Esophagus squamous epithelium (tissue), 5 donors: ENCODE data around the gene QRICH1. TPM values are rescaled to one million over a fixed set of nuclear protein-coding genes. Genes with fewer than 3 reads are reported as not detected.

Experiments
- DNase-seq: peaks from one replicate; lab custom pipeline; 2025; lab: John Stamatoyannopoulos, UW
- H3K27ac ChIP-seq, 4 donors: fragments of 200-600 bp; sonication (generic); one replicate each; pipeline ENCODE4 v1.5.1; 2016 to 2019; ENCODE audit warnings: mild to moderate bottlenecking in 1 of 4
- H3K27me3 ChIP-seq, 4 donors: fragments of 200-600 bp; sonication (generic); 1 replicate in 3 of 4; 2 replicates in 1 of 4; pipeline versions ENCODE4 v1.5.1 to v1.6.0; 2017 to 2021; ENCODE audit warnings: antibody characterized with exemption in 1 of 4
- H3K36me3 ChIP-seq, 3 donors: fragments of 200-600 bp; sonication (generic); one replicate each; pipeline ENCODE4 v1.5.1; 2016 to 2019
- H3K4me1 ChIP-seq, 3 donors: fragments of 200-600 bp; sonication (generic); one replicate each; pipeline ENCODE4 v1.5.1; 2017 to 2019
- H3K4me3 ChIP-seq, 4 donors: fragments of 200-600 bp; sonication (generic); 1 replicate in 3 of 4; 2 replicates in 1 of 4; pipeline ENCODE4 v1.5.1; 2016 to 2019; ENCODE audit warnings: mild to moderate bottlenecking in 2 of 4, moderate library complexity in 1 of 4
- H3K9me3 ChIP-seq, 3 donors: fragments of 200-600 bp; sonication (generic); one replicate each; pipeline ENCODE4 v1.5.1; 2016 to 2019
- CTCF ChIP-seq, 6 experiments: fragments of 450-650 bp in 4 of 6; fragments of 200-600 bp in 2 of 6; sonication (generic) in 2 of 6; IDR thresholded peaks; one replicate each; pipeline ENCODE4 v1.5.1; 2016 to 2019; ENCODE audit warnings: antibody characterized with exemption in 6 of 6, mild to moderate bottlenecking in 4 of 6, moderate library complexity in 4 of 6
- POLR2A ChIP-seq, 4 donors: fragments of 450-650 bp; IDR thresholded peaks; one replicate each; pipeline ENCODE4 v1.6.1; 2017; ENCODE audit warnings: antibody characterized with exemption in 4 of 4, mild to moderate bottlenecking in 4 of 4, moderate library complexity in 3 of 4
- WGBS, 2 donors: methylation state at CpG; one replicate each; pipeline ENCODE4 v1.1.5; 2018; 5-methylcytosine and 5-hydroxymethylcytosine counted together
- intact Hi-C: fragments of 100-400 bp; cut with DNase I; formaldehyde crosslinking; loops from one replicate; pipeline ENCODE4 v1.15.0; 2022
- total RNA-seq, 4 donors: library from RNA; depleted of rRNA; stranded (reverse); fragments of >200 nt; gene quantifications; one replicate each; pipeline ENCODE4 v1.1.0, GENCODE V29; 2016
- donor health status: DM: yes; HTN: yes; CAD: no.

Gene QRICH1
- total RNA-seq, 4 donors from 2014 or later = 36.8 to 85.6 (median 49.1) TPM

- intact Hi-C loops = no loop called here
- H3K27me3 ChIP-seq = no peaks in the 10 kb centered on the region
- no peak for DNase-seq
- H3K9me3 ChIP-seq = no peaks in the 10 kb centered on the region
- H3K36me3 ChIP-seq = peaks cover 13 to 48% (median 29%) of the 10 kb centered on the region in 3 donors
- peaks cover 7 to 32% (median 10%) of the 10 kb centered on the region in 3 donors for H3K4me1 ChIP-seq
- 93% methylated on average over 2 of the region's 2 CpGs for WGBS, 2 donors
- no peak overlapping the region for H3K4me3 ChIP-seq
- no peak for TF ChIP-seq CTCF (IDR thresholded peaks at IDR 0.05)
- no peak for TF ChIP-seq POLR2A (IDR thresholded peaks at IDR 0.05)
- H3K27ac ChIP-seq = no peak overlapping the region
Observed at GRCh38 chr3:49079270-49079669, 14.6 kb downstream of the QRICH1 start.

- H3K9me3 ChIP-seq = no peaks in the 10 kb centered on the region
- 79 to 98% methylated on average over 4 of the region's 4 CpGs for WGBS, 2 donors
- H3K27ac ChIP-seq = no peak overlapping the region
- H3K27me3 ChIP-seq = no peaks in the 10 kb centered on the region
- no peak overlapping the region for H3K4me3 ChIP-seq
- DNase-seq = no peak
- H3K36me3 ChIP-seq = peaks cover 13 to 72% (median 53%) of the 10 kb centered on the region in 3 donors
- peaks cover 2 to 22% (median 8%) of the 10 kb centered on the region in 3 donors for H3K4me1 ChIP-seq
- intact Hi-C loops = no loop called here
- TF ChIP-seq CTCF (IDR thresholded peaks at IDR 0.05) = no peak
Observed at GRCh38 chr3:49076646-49077045, 17.2 kb downstream of the QRICH1 start.

- peaks cover 13 to 78% (median 58%) of the 10 kb centered on the region in 3 donors for H3K36me3 ChIP-seq
- H3K9me3 ChIP-seq = no peaks in the 10 kb centered on the region
- 90 to 96% methylated on average over 13 of the region's 13 CpGs for WGBS, 2 donors
- no peak overlapping the region for H3K27ac ChIP-seq
- H3K4me3 ChIP-seq = no peak overlapping the region
- no peak for DNase-seq
- peaks cover 0 to 17% (median 3%) of the 10 kb centered on the region in 3 donors for H3K4me1 ChIP-seq
- intact Hi-C loops = no loop called here
- no peaks in the 10 kb centered on the region for H3K27me3 ChIP-seq
- TF ChIP-seq CTCF (IDR thresholded peaks at IDR 0.05) = no peak
- no peak for TF ChIP-seq POLR2A (IDR thresholded peaks at IDR 0.05)
Observed at GRCh38 chr3:49076116-49076515, 17.8 kb downstream of the QRICH1 start.

- intact Hi-C loops = no loop called here
- Histone ChIP-seq H3K9me3 (no peaks in the 10 kb centered on the region), H3K4me1 (no peaks in the 10 kb centered on the region), H3K27me3 (no peaks in the 10 kb centered on the region), H3K27ac (no peak overlapping the region), H3K36me3 (peaks cover 22 to 100% (median 31%) of the 10 kb centered on the region in 3 donors), H3K4me3 (no peak overlapping the region)
- no peak for DNase-seq
- TF ChIP-seq POLR2A (IDR thresholded peaks at IDR 0.05) (no peak), CTCF (IDR thresholded peaks at IDR 0.05) (no peak)
- 85 to 93% methylated on average over 7 of the region's 7 CpGs for WGBS, 2 donors
Observed at GRCh38 chr3:49058011-49058410, 35.9 kb downstream of the QRICH1 start.

- Histone ChIP-seq H3K9me3 (no peaks in the 10 kb centered on the region), H3K4me1 (no peaks in the 10 kb centered on the region), H3K27me3 (no peaks in the 10 kb centered on the region), H3K27ac (no peak overlapping the region), H3K36me3 (peaks cover 22 to 100% (median 35%) of the 10 kb centered on the region in 3 donors), H3K4me3 (no peak overlapping the region)
- no peak for TF ChIP-seq CTCF (IDR thresholded peaks at IDR 0.05)
- no peak for TF ChIP-seq POLR2A (IDR thresholded peaks at IDR 0.05)
- intact Hi-C loops = no loop called here
- DNase-seq = no peak
- WGBS, 2 donors = 80 to 88% methylated on average over 1 to 9 of the region's 10 CpGs
Observed at GRCh38 chr3:49057268-49057667, 36.6 kb downstream of the QRICH1 start.
